SKM-1 (cell line): Measurements from ENCODE around the gene ACOT12.
"Not testable (repeated sequence)": the region's sequence is repeated elsewhere in the genome, so short reads cannot be mapped to it uniquely, and the experiment has no call there.

Experiments used
- DNase-seq: peaks from one replicate; lab custom pipeline; 2025; ENCODE audit not compliant: unreplicated experiment; lab: John Stamatoyannopoulos, UW

The ACOT12 gene

DNA sequence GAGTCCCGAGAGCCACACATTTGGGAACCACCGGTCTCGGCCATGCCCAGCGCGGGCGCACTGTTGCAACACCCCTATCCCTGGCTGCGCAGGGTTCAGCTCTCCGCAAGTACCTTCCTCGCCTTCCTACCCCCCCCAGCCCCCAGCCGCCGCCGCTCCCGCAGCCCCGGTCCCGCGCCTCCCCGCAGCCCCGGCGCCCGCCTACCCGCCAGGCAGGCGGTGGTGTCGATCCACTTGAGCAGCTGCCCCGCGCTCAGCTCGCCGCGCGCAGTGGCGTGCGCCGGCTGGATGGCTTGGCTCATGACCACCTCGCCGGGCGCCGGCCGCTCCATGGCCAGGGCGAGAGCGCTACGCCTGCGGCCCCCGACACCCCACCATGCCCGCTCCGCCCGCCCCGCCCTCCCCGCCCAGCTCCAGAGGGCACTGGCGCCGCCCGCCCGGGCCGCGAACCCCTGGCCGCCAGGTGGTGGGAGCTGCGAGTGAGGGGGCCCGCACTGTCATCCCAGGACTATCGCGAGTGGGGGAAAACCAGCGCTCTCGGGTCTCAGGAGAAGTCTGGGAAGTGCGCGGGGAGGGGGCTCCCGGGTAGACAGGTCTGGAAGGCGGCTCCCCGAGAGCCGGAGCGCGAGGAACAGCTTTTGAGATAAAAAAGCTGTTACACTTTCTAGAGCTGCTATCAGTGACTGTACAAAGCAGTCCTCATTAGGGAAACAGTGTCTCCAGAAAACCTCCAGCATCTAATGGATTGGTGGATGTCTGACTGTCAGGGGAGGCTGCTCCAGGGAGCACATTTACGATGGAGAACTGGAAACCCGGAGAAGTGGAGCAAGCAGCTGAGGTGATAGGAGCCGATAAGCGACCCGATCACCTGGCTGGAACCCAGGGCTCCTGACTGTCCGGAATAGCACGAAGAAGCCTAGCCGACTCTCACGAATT, at the start of gene ACOT12:
Gene ACOT12 (minus strand): TSS at position 352 of the 936 bp plus-strand sequence. CDS start 20 bp downstream, at position 332.
- no peak for DNase-seq

GRCh38 chr5:81435023-81435422, 41.1 kb upstream of the ACOT12 start:
- no peak for DNase-seq

GRCh38 chr5:81429985-81430384, 36.1 kb upstream of the ACOT12 start:
- no peak for DNase-seq

GRCh38 chr5:81429363-81429762, 35.4 kb upstream of the ACOT12 start:
- DNase-seq = no peak

DNA sequence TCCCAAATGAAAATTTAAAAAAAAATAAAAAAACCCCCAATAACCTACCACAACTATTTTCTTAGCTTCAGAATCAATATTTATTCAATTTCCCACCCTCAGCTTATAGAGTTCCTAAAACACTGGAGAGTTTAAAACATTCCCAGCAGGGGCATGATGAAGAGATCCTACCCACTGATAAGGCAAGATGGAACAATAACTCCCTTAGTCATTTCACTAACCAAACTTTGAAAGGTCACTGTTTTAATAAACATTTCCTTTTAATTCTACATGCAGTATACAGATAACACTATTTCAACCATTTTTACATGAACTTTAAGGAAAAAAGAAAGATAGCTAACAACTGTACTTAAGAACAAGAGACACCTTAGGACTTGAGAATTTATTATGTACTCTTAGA, 34.9 kb upstream of the ACOT12 start:
- DNase-seq = no peak

- no peak for DNase-seq
Measured at GRCh38 chr5:81428446-81428845, 34.5 kb upstream of the ACOT12 start.

- no peak for DNase-seq
Measured at GRCh38 chr5:81427566-81427965, 33.6 kb upstream of the ACOT12 start.

DNA sequence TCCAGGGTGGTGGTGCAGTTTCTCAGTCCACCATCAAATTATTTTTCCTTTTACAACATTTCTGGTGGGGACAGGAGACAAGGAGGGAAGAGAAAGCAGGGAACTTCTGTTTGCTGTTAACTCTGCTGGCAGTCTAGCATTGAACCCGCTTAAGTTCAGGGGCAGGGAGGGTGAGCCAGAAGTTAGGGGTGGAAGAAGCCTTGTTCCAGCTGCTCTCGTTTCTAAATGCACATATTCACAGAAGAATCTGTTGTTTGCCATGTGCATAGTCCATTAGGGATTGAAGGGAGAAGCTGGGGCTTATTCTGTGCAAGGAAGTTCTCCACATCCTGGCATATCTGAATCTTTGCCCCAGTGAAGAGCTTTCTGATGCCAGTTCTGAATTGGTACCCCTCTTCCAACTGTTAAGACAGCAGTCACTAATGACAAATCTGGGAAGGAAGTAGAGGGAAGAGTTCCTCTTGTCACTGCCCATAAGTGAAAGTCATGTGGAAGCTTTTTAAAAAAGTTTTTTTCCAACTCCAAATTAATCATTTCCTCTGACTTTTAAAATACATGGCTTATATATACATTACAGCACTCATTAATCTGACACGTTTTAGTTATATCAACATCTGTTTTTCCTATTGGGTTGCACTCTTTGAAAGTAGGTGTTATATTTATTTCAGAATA, 32.6 kb upstream of the ACOT12 start:
- no peak for DNase-seq

- no peak for DNase-seq
Measured at GRCh38 chr5:81425569-81425968, 31.6 kb upstream of the ACOT12 start.

- no peak for DNase-seq
Measured at GRCh38 chr5:81424728-81425127, 30.8 kb upstream of the ACOT12 start.

DNA sequence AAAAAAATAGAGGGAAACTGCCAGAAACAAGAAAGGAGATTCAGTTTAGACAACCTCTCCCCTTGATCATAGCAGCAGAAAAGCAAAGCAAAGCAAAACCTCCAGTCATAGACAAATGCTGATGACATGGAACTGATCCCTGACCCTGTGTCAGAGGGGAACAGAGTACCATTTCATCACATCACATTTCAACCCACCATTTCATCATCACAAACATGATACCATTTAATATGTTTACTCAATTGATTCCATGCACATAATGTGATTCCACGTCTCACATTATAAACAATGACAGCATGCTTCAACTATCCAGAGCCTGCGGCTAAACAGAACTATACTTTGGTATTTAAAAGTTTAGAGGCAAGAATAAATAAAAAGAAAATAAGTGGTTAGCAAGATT, 28.7 kb upstream of the ACOT12 start:
- no peak for DNase-seq

DNA sequence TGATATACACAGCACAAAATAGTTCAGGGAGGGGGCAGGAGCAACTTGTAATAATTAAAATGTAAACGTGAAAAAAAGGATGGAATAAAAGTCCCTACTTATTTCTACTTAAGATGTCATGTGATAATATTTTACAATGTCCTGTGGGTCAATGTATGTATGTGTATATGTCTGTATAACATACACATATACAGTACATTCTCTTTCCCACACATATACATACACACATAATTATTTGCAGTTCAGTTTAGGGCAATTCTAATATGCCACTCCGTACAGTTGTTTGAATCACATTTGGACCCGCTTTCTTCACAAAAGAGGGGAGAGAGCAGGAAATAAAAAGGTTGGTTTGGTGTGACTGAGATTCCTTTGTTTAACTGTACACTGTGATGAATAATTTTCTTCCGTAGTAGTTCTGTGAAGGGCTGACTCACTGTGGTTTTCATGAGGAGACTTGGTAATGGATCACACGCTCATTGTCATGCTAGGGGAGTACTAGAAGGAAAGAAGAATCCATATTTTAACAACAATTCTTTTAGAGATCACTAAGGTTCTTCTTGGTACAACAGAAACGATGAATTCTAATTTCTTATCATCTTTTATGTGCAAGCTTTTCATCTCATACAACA, 26.2 kb upstream of the ACOT12 start:
- DNase-seq = no peak

DNA sequence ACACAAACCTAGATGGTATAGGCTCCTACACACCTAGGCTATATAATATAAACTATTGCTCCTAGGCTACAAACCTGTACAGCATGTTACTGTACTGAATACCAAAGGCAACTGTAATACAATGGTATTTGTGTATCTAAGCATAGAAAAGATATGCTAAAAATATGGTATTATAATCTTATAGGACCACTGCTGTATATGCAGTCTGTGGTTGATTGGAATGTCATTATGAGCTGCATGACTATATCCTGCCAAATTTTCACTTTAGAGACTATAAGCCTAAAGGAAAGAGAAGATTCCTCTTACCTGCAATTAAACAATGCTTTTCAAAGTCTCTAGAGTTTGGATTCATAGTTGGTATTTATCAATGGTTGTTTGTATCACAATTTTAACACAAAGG, 24.7 kb upstream of the ACOT12 start:
- DNase-seq = no peak

- no peak for DNase-seq
Measured at GRCh38 chr5:81417052-81417451, 23.1 kb upstream of the ACOT12 start.

GRCh38 chr5:81409896-81410295, 16.0 kb upstream of the ACOT12 start:
- no peak for DNase-seq

- DNase-seq = no peak
Measured at GRCh38 chr5:81409361-81409760, 15.4 kb upstream of the ACOT12 start.

DNA sequence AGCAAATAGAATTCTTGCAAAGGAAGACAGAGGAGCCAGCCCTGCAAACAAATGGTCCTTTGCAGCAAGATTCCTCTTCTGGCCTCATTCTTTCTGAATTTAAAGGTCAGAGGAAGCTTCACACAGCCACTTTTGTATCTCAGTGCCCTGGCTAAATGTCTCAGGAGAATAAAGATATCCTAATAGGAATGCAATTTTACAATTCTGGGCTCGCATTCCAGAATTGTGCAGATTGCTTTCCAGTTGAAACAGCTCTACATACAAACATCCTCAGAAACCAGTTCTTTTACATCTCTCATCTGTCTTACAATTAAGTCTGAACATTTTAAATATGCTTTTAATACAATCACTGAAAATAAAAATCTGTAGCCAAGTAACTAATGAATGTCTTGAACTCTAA, 14.6 kb upstream of the ACOT12 start:
- DNase-seq = no peak

GRCh38 chr5:81407811-81408210, 13.9 kb upstream of the ACOT12 start:
- not testable (repeated sequence) for DNase-seq

DNA sequence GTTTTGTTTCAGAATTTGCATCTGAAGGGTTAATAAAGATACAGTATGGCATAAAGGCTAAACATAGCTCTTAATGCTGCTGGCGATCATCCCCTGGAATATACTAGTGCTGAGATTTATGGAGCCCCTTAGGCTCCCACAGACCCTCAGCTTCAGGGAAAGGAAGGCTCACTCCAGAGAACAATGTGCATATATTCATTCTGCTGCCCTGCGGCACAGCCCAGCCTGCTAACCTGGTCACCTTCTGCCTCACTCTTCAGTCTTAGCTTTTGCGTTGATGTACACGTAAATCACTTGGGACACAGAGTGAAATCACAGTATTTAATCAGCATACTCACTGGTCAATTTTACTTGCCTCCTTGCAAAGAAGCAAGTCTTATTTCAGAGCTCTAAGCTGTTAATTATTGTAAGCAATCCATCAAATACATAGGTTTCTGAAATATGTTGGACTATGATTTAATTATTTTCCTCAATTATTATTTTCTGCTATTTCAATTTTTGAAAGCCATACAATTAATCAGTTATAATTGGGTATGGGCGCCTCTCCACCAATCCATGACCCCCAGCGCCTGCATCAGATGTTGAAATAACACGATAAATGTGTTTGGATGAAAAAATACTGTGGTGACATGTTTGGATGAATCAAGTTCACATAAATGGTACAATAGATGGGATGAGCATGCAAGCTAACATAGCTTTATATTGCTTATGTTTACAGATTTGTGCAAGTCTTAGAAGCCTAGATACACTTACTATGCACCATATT, 11.4 kb upstream of the ACOT12 start:
- DNase-seq = no peak

DNA sequence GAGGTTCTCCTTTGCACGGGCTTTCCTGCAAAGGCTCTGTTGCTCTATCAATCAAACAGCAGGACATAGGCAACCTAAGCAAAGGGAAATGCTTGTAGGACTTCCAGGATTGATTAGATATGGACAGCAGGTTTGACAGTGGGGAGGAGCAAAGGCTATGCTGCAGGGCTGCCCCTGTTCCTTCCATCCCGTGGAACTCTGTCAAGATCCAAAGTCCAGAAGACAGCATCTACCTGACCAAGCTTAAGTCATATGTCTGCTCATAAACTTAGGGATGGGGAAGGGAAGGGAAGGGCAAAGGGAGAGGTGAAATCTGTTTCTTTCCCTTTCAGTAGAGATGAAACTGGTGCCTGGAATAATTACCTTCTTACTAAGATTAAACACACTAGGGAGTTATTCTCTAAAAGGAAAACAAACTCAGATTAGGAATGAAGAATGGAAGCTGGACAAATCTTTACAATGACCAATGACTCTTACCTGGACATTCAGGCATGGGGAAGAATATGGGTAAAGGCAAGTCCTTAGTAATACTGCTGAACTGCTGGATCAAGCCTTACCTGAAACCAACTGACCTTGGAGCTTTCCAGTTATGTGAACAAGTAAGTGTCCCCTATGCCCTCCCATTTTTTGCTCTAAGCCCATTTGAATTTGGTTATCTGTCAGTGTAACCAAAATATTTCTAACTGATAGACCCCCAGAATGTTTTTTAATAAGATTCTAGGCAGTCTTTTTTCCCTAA, 8.4 kb upstream of the ACOT12 start:
- DNase-seq = no peak
